Upper lobe of left lung (tissue), 4 donors: Measurements from ENCODE around the gene FAM181A.

Experiments
- CTCF ChIP-seq, 6 experiments: fragments of 450-650 bp in 4 of 6; fragments of 200-600 bp in 2 of 6; sonication (generic) in 2 of 6; IDR thresholded peaks; one replicate each; pipeline ENCODE4 v1.5.1; 2016 to 2019; ENCODE audit warnings: antibody characterized with exemption in 6 of 6
- EP300 ChIP-seq, 4 donors: sonication (generic); formaldehyde crosslinking; IDR thresholded peaks; one replicate each; pipeline ENCODE4 v1.5.1; 2017; ENCODE audit warnings: antibody characterized with exemption in 4 of 4, control low read depth in 2 of 4
- POLR2A ChIP-seq, 4 donors: fragments of 450-650 bp; IDR thresholded peaks; one replicate each; pipeline ENCODE4 v1.5.1; 2016 to 2017; ENCODE audit warnings: antibody characterized with exemption in 4 of 4, mild to moderate bottlenecking in 2 of 4
- POLR2AphosphoS5 ChIP-seq, 2 donors: sonication (generic); formaldehyde crosslinking; IDR thresholded peaks; one replicate each; pipeline ENCODE4 v1.5.1; 2017; ENCODE audit warnings: antibody characterized with exemption in 2 of 2

GRCh38 chr14:93956514-93957332 is 29.6 kb downstream of the FAM181A start:
- TF ChIP-seq CTCF (IDR thresholded peaks at IDR 0.05), result no peak
- no peak for TF ChIP-seq EP300 (IDR thresholded peaks at IDR 0.05)
- TF ChIP-seq POLR2A (IDR thresholded peaks at IDR 0.05), result no peak
- no peak for TF ChIP-seq POLR2AphosphoS5 (IDR thresholded peaks at IDR 0.05)
